HepG2 (cell line): ENCODE measurements around the gene NFKB2. TPM values are rescaled to one million over a fixed set of nuclear protein-coding genes. Genes with fewer than 3 reads are reported as not detected.

Experiments used
- CCDC6 ChIP-seq: sonication (generic); formaldehyde crosslinking; IDR thresholded peaks from 2 replicates; pipeline ENCODE4 v1.8.1; 2022; ENCODE audit warnings: mild to moderate bottlenecking, missing genetic modification reagents, moderate library complexity
- ESRRA ChIP-seq: sonication (generic); formaldehyde crosslinking; IDR thresholded peaks from 2 replicates; pipeline ENCODE4 v1.5.1; 2020; ENCODE audit warnings: mild to moderate bottlenecking, low read depth, missing genetic modification reagents
- GRHL1 ChIP-seq: sonication (generic); formaldehyde crosslinking; conservative IDR thresholded peaks from 2 replicates; pipeline ENCODE4 v1.8.0; 2022; ENCODE audit warnings: missing genetic modification reagents
- HES4 ChIP-seq: sonication (generic); formaldehyde crosslinking; IDR thresholded peaks from 2 replicates; pipeline ENCODE4 v1.9.0; 2021; ENCODE audit warnings: mild to moderate bottlenecking, missing genetic modification reagents, borderline replicate concordance
- IRF2 ChIP-seq: IDR thresholded peaks from 2 replicates; pipeline ENCODE4 v1.6.1; 2018; ENCODE audit warnings: missing genetic modification reagents, missing compliant biosample characterization
- JUND ChIP-seq: sonication (generic); formaldehyde crosslinking; IDR thresholded peaks from 2 replicates; pipeline ENCODE4 v1.8.0; 2022; ENCODE audit warnings: mild to moderate bottlenecking, missing genetic modification reagents
- KMT2A ChIP-seq: sonication (generic); formaldehyde crosslinking; IDR thresholded peaks from 2 replicates; pipeline ENCODE4 v1.4.0; 2020; ENCODE audit warnings: missing genetic modification reagents
- NFATC3 ChIP-seq: sonication (generic); formaldehyde crosslinking; IDR thresholded peaks from 2 replicates; pipeline ENCODE4 v1.5.1; 2020; ENCODE audit warnings: mild to moderate bottlenecking, missing genetic modification reagents
- RBAK ChIP-seq: sonication (generic); formaldehyde crosslinking; IDR thresholded peaks from 2 replicates; pipeline ENCODE4 v1.5.1; 2020; ENCODE audit warnings: mild to moderate bottlenecking, missing genetic modification reagents
- ZBTB26 ChIP-seq: IDR thresholded peaks from 2 replicates; pipeline ENCODE4 v1.6.1; 2016; ENCODE audit warnings: missing compliant biosample characterization, missing genetic modification reagents, borderline replicate concordance
- ZBTB42 ChIP-seq: sonication (generic); formaldehyde crosslinking; IDR thresholded peaks from 2 replicates; pipeline ENCODE4 v1.5.0; 2020; ENCODE audit warnings: mild to moderate bottlenecking, missing genetic modification reagents
- ZMYM2 ChIP-seq: sonication (generic); formaldehyde crosslinking; IDR thresholded peaks from 2 replicates; pipeline ENCODE4 v1.8.0; 2022; ENCODE audit warnings: mild to moderate bottlenecking, missing genetic modification reagents
- ZNF121 ChIP-seq: sonication (generic); formaldehyde crosslinking; IDR thresholded peaks from 2 replicates; pipeline ENCODE4 v1.5.0; 2020; ENCODE audit warnings: mild to moderate bottlenecking, missing genetic modification reagents
- ZNF232 ChIP-seq: sonication (generic); formaldehyde crosslinking; IDR thresholded peaks from 2 replicates; pipeline ENCODE4 v1.4.0; 2020; ENCODE audit warnings: missing genetic modification reagents, borderline replicate concordance
- ZNF33A ChIP-seq: sonication (generic); formaldehyde crosslinking; IDR thresholded peaks from 2 replicates; pipeline ENCODE4 v1.5.1; 2020; ENCODE audit warnings: missing genetic modification reagents, mild to moderate bottlenecking, moderate library complexity, borderline replicate concordance
- ZNF512B ChIP-seq: sonication (generic); formaldehyde crosslinking; IDR thresholded peaks from 2 replicates; pipeline ENCODE4 v1.5.1; 2020; ENCODE audit warnings: missing genetic modification reagents, mild to moderate bottlenecking, borderline replicate concordance
- ZNF619 ChIP-seq: sonication (generic); formaldehyde crosslinking; IDR thresholded peaks from 2 replicates; pipeline ENCODE4 v1.4.0; 2020; ENCODE audit warnings: mild to moderate bottlenecking, missing genetic modification reagents
- ZNF660 ChIP-seq: sonication (generic); formaldehyde crosslinking; IDR thresholded peaks from 2 replicates; pipeline ENCODE4 v1.5.1; 2020; ENCODE audit warnings: mild to moderate bottlenecking, low read depth, missing genetic modification reagents, borderline replicate concordance
- polyA plus RNA-seq, 8 experiments: library from polyadenylated mRNA; depleted of rRNA in 3 of 8; stranded (reverse) in 7 of 8; unstranded in 1 of 8; fragments of >200 nt; fragmentation: Illumina TruSeq in 4 of 8; extraction: Trizol in 4 of 8; gene quantifications; 2 replicates each; pipeline versions ENCODE4 v1.2.1 to v1.2.3, GENCODE V29; 2011 to 2016; ENCODE audit warnings: low read depth in 4 of 8, missing spikeins in 1 of 8, mixed read lengths in 1 of 8; ENCODE audit not compliant: insufficient read depth in 1 of 8
- total RNA-seq, 5 experiments: library from RNA; depleted of rRNA; stranded (reverse); fragments of >200 nt; fragmentation: Illumina TruSeq; extraction: Trizol; gene quantifications; 2 replicates each; pipeline ENCODE4 v1.2.3, GENCODE V29; 2016; ENCODE audit warnings: low read depth in 1 of 5
- TF ChIP-seq, protein P1 (sequence below): sonication (generic); formaldehyde crosslinking; IDR thresholded peaks from 2 replicates; pipeline ENCODE4 v1.5.0; 2020; ENCODE audit warnings: missing genetic modification reagents, mild to moderate bottlenecking, borderline replicate concordance
- TF ChIP-seq, protein P2 (sequence below): sonication (generic); formaldehyde crosslinking; IDR thresholded peaks from 2 replicates; pipeline ENCODE4 v1.4.0; 2020; ENCODE audit warnings: missing genetic modification reagents

NFKB2 gene
- total and polyA plus RNA-seq, 2 of the 13 experiments (the other 11 are each of a cell fraction or from before 2014, with no cell fraction given), result 7.7 to 12.5 TPM

DNA sequence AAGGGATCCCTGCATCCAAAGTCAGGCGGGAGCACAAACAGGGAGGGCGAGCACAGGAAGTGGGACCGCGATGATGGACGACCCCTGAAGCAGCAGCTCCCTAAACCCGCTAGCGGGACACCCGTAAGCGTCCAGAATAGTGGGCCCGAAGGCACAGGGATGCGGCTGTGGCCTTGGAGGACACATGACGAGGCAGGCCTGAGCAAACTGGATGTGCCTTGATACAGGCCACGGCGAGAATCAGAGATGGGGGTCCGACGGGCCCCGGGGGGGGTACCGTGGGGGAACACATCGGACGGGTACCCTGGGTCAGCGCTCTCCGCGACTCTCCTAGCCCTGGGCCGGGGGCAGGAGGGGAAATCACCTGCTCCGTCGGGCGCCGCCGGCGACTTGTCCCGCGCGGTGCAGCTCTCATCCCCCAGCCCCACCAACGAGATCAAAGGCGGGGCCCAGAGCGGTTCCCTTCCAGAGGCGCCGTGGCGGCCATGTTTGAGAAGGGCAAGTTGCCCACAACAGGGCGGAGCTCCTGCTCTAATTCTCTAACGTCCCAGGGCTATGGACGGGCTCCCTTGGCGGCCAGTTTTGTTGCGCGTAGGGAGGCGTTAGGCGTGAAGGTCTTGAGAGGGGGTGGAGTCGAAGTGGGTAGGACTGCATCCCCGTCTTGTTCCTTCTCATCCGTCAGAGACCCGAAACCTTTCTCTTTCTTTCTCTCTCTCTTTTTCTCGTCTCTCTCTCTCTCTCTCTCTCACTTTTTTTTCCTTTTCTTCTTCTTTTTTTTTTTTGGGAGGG, 36.9 kb downstream of the NFKB2 start, which contains the start of gene CUEDC2 (continued):
- TF ChIP-seq ESRRA (CRISPR knock-in tag) (peak; percentile 53), ZBTB42 (CRISPR knock-in tag) (no peak), HES4 (CRISPR knock-in tag) (0 out of 2 replicates have a peak, but pooled peaks have one; percentile 50), ZNF660 (no peak), NFATC3 (CRISPR knock-in tag) (no peak), CCDC6 (CRISPR knock-in tag) (peak; percentile 52; the same call in 1 of the 2 replicates), IRF2 (peak; percentile 76), ZNF512B (CRISPR knock-in tag) (peak; percentile 77; the same call in 1 of the 2 replicates), RBAK (CRISPR knock-in tag) (no peak), ZNF232 (no peak; the same call in 1 of the 2 replicates), GRHL1 (CRISPR knock-in tag) (no peak), JUND (CRISPR knock-in tag) (0 out of 2 replicates have a peak, but pooled peaks have one; percentile 27), ZNF619 (0 out of 2 replicates have a peak, but pooled peaks have one; percentile 64), KMT2A (CRISPR knock-in tag) (peak; percentile 79; the same call in 1 of the 2 replicates), ZNF121 (CRISPR knock-in tag) (peak; percentile 54; the same call in 1 of the 2 replicates), ZNF33A (CRISPR knock-in tag) (no peak), ZMYM2 (CRISPR knock-in tag) (no peak), ZBTB26 (CRISPR knock-in tag) (peak; percentile 77; the same call in 1 of the 2 replicates)
- TF ChIP-seq, protein P1, sequence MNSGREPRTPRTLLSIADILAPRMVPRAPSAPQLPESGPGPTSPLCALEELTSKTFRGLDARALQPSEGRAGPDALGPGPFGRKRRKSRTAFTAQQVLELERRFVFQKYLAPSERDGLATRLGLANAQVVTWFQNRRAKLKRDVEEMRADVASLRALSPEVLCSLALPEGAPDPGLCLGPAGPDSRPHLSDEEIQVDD (CRISPR knock-in tag), result no peak; the same call in 1 of the 2 replicates
- TF ChIP-seq, protein P2, sequence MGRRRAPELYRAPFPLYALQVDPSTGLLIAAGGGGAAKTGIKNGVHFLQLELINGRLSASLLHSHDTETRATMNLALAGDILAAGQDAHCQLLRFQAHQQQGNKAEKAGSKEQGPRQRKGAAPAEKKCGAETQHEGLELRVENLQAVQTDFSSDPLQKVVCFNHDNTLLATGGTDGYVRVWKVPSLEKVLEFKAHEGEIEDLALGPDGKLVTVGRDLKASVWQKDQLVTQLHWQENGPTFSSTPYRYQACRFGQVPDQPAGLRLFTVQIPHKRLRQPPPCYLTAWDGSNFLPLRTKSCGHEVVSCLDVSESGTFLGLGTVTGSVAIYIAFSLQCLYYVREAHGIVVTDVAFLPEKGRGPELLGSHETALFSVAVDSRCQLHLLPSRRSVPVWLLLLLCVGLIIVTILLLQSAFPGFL (CRISPR knock-in tag), result no peak
